Posterior vena cava (tissue), 2 donors: ENCODE measurements around the gene CYTH2. TPM values are rescaled to one million over a fixed set of nuclear protein-coding genes. Genes with fewer than 3 reads are reported as not detected.

Experiments used
- DNase-seq: peaks from one replicate; pipeline ENCODE4 v3.0.0-alpha.2; 2020; ENCODE audit warnings: low spot score
- intact Hi-C, 2 donors: fragments of 100-400 bp; cut with DNase I; formaldehyde crosslinking; loops; one replicate each; pipeline versions ENCODE4 v1.14.1 to v1.14.2; 2022 to 2023
- long read RNA-seq, 2 donors: library from polyadenylated mRNA; unstranded; transcript quantifications; one replicate each; pipeline ENCODE4 v2.0.0, GENCODE V29; 2020 to 2021
- total RNA-seq, 2 donors: library from RNA; stranded (reverse); fragmentation: NEBNext Ultra II Directional; extraction: Animal tissue kit (Norgen Biotek cat#: 25700); gene quantifications; one replicate each; pipeline ENCODE4 v1.2.1, GENCODE V29; 2021
- donor health status: DM: yes; HTN: yes; CAD: no.
- donor health status: DM: yes; HTN: yes; CAD: no.

The CYTH2 gene
- 10 to 100 TPM; 34.1 to 49.2 TPM for total RNA-seq
- long read RNA-seq, donor 1, full-length matches to known transcripts, result 9 of 18 reads
- long read RNA-seq, donor 1, partial matches to known transcripts, result 9 of 18 reads
- long read RNA-seq, donor 1, other reads (novel, unspliced or antisense), result 0 of 18 reads
- long read RNA-seq, donor 2, full-length matches to known transcripts, result 158 of 174 reads
- long read RNA-seq, donor 2, partial matches to known transcripts, result 14 of 174 reads
- long read RNA-seq, donor 2, other reads (novel, unspliced or antisense), result 2 of 174 reads

GRCh38 chr19:48469289-48469881, at the start of gene CYTH2:
Gene CYTH2 (plus strand): TSS chr19:48469369. CDS start chr19:48469508, 139 bp downstream.
- intact Hi-C loops, result no loop called here
- DNase-seq, result peak; percentile 96

GRCh38 chr19:48421548-48421947, 47.6 kb upstream of the CYTH2 start:
- intact Hi-C loops, result no loop called here
- no peak for DNase-seq

DNA sequence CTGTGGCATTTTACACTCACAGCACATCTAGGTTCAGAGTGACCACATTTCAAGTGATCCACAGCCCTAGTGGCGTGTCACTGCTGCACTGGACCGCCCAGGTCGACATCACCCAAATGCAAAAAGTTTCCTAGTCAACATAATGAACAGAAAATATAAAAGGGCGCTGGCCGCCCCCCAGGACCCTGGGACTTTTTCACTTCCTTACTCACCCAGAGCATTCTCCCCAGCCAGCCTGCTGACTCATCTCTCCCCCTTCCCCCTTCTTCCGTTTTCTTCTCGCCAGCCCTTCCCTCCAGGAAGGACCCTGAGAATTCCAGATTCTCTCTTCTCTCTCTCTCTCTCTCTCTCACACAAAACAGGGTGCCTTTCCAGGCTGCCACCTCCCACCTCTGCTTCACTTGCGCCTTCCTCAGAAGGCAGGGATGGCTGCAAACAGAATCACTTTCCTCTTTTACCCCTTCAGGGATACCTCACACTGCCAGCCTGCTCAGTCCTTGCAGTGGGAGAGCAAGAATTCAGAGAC, 44.4 kb upstream of the CYTH2 start:
- intact Hi-C loops, result loop anchor here in 1 of 2 donors (1.0 kb wide), 1 partner anchor 42 kb away; no protein-coding TSS in a partner anchor
- no peak for DNase-seq

DNA sequence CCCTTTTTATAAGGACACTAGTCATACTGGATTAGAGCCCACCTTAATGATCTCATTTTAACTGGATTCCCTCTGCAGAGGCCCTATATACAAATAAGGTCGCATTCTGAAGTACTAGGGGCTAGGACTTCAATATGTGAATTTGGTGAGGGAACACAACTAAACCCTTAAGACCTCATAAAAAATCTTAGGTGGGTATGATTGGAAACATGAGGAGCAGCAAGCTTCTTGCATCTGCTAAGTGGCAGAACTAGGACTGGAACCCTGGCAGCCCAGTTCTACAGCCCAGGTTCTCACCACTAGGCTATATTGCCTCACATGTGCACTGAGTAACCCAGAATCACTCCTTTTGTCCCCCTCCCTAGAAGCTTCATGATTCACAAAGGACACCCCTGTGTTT, 40.5 kb upstream of the CYTH2 start:
- DNase-seq, result no peak
- intact Hi-C loops, result no loop called here

DNA sequence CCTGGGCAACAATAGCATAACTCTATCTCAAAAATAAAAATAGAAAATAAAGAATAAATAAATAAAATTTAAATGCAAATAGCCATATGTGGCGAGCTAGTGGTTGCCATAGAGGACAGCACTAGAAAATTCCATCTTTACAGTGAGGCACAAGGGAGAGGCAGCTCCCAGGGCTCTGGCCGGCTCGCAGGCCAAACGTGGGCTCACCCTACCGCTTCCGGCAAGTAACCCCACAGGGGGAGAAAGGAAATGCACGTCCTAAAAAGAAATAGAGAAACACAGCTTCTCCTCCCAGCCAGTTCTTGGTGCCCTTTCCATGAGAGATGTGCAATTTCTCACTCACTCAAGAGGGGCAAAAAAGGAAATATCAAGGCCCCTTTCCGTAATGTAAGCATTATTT, 35.8 kb upstream of the CYTH2 start:
- DNase-seq, result no peak
- intact Hi-C loops, result no loop called here

GRCh38 chr19:48436586-48436985, 32.6 kb upstream of the CYTH2 start:
- DNase-seq, result no peak
- intact Hi-C loops, result loop anchor here in 1 of 2 donors (5.0 kb wide), 1 partner anchor 1361 kb away; no protein-coding TSS in a partner anchor

DNA sequence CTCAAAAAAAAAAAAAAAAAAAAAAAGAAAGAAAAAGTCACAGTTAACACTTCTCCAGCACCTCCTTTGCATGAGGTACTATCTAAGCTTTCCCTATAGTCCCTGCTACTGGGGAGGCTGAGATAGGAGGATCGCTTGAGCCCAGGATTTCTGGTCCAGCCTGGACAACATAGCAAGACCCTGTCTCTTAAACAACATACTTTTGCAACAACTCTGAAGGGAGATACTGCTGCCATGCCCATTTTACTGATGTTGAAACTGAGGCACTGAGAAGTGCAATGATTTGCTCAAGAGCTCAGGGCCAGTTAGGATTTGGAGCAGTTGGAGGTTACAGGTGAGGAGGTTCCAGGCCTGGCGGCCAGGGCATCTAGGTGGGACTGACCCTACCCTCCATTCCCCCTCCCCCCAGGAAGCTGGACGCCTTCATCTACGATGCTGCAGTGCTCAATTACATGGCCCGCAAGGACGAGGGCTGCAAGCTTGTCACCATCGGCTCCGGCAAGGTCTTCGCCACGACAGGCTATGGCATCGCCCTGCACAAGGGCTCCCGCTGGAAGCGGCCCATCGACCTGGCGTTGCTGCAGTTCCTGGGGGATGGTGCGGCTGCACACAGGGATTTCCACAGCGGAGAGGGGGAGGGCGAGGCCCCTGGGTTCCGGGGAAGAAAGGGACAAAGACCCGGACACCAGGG, 27.7 kb upstream of the CYTH2 start:
- intact Hi-C loops, result no loop called here
- no peak for DNase-seq

DNA sequence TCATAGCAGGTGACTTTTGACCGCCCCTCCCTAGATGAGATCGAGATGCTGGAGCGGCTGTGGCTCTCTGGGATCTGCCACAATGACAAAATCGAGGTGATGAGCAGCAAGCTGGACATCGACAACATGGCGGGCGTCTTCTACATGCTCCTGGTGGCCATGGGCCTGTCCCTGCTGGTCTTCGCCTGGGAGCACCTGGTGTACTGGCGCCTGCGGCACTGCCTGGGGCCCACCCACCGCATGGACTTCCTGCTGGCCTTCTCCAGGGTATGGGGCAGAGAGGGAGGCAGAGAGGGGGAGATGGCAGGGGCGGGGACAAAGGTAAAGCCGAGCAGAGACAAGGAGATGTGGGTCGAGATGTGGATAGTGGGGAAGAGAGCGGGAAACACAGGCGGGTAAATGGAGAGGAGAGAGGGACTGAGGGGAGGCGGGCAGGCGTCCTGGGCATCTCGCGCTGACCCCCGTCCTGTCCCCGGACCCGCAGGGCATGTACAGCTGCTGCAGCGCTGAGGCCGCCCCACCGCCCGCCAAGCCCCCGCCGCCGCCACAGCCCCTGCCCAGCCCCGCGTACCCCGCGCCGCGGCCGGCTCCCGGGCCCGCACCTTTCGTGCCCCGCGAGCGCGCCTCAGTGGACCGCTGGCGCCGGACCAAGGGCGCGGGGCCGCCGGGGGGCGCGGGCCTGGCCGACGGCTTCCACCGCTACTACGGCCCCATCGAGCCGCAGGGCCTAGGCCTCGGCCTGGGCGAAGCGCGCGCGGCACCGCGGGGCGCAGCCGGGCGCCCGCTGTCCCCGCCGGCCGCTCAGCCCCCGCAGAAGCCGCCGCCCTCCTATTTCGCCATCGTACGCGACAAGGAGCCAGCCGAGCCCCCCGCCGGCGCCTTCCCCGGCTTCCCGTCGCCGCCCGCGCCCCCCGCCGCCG, 26.8 kb upstream of the CYTH2 start:
- intact Hi-C loops, result no loop called here

GRCh38 chr19:48443256-48443655, 25.9 kb upstream of the CYTH2 start:
- intact Hi-C loops, result no loop called here
- no peak for DNase-seq

More for the DNA sequence above, 26.8 kb upstream of the CYTH2 start:
- DNase-seq, result no peak

GRCh38 chr19:48443731-48444128, 25.4 kb upstream of the CYTH2 start:
- DNase-seq, result no peak
- intact Hi-C loops, result no loop called here

DNA sequence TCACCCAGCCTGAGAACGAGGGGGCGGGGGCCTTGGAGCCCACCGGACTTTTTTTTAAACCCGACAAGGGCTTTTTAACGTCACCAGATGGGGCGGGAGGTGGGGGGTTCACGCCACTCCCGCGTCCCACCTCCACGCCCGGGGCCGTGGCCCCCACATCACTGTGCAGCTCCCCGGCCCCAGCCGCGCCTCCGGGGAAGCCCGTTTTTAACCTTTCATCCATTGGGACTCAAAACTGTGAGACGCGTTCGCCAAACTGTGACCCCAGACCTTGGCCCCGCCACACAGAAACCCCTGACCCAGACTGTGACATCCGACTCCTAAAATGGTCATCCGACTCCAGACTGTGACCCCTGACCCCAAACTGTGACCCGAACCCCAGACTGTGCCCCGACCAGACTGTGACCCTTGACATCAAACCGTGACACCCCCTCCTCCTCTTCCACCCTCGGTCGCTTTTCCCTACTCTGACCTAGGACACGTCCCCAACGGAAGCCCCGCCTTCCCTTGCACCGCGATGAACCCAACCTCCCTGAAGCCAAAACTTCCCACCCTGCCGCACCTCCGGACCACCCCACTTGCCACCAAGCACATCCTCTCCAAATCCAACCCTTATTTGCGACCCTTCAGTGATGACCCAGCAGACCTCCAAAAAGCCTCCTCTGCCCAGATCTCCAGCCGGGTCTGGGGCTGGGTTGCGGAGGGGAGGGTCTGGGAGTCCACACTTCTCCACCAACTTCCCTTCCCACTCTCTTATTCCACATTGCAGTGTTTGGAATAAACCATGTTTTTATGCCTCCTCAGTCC, 24.8 kb upstream of the CYTH2 start:
- no peak for DNase-seq
- intact Hi-C loops, result no loop called here

GRCh38 chr19:48444936-48445200, 24.3 kb upstream of the CYTH2 start:
- intact Hi-C loops, result no loop called here
- no peak for DNase-seq

DNA sequence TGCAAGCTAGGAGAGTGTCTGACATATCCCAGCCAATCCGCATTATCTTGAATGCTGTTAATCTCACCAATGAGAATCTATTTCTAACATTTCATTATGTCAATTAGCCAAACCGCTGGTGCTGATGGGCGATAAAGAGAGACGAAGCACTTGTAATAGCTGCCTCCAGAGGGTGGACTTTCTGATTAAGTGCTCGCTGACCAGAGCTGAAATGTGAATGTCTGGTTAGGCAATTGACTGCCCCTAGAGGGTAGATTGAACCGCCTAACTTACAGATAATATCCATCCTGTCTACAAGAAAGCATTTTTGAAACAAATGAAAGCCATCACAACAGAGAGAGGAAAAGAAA, 23.9 kb upstream of the CYTH2 start:
- intact Hi-C loops, result no loop called here
- DNase-seq, result no peak

DNA sequence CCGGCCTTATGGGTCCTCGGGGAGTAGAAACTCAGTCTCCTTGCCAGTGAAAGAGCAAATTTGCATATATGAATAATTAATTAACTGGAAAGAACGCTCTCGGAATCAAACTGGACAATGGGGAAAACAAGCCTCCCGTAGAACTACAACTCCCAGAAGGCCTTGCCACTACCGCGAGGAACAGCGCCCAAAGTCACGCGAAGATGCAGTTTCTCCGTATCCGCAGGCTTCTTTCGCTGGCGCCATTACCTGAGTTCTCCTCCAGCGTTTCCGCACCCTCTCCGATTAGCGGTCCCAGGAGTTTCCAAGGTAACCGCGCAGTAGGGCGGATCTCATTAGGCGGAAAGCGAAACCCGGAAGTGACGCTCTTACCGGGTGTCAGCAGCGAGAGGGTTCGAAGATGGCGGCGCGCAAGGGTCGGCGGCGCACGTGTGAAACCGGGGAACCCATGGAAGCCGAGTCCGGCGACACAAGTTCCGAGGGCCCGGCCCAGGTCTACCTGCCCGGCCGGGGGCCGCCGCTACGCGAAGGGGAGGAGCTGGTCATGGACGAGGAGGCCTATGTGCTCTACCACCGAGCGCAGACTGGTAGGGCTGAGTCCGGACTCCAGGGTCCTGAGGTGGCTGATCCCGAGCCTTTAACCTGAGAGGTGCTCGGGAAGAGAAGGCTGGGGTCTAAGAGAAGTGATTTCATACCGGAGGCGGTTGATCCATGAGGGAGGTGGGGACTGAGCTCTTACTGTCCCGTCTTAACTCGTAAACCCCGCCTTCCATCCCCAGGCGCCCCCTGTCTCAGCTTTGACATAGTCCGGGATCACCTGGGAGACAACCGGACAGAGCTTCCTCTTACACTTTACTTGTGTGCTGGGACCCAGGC, 23.3 kb upstream of the CYTH2 start, which contains the start of gene GRWD1:
GRWD1 (plus strand) TSS at position 378 of the 876 bp plus-strand sequence; CDS start at position 401, 23 bp downstream.
- intact Hi-C loops, result no loop called here
- peak; percentile 96 for DNase-seq

- intact Hi-C loops, result no loop called here
- no peak for DNase-seq
Measured at GRCh38 chr19:48446579-48446978, 22.6 kb upstream of the CYTH2 start.

DNA sequence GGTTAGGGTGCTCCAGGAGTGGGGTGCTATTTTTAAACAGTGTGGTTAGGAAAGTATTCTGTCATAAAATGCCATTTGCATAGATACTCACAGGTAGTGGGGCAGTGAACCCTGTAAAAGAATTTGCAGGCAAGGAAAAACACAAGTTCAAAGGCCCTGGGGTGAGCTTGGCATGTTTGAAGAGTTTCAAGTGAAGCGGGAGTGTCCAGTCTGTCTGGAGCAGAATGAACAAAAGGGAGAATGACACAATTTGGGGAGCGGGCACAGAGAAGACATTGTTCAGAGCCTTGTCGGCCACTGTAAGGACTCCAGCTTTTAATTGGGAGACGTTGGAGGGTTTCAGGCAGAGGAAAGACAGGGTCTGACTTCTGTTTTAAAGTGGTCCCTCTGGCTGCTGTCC, 20.6 kb upstream of the CYTH2 start:
- intact Hi-C loops, result no loop called here
- DNase-seq, result no peak

DNA sequence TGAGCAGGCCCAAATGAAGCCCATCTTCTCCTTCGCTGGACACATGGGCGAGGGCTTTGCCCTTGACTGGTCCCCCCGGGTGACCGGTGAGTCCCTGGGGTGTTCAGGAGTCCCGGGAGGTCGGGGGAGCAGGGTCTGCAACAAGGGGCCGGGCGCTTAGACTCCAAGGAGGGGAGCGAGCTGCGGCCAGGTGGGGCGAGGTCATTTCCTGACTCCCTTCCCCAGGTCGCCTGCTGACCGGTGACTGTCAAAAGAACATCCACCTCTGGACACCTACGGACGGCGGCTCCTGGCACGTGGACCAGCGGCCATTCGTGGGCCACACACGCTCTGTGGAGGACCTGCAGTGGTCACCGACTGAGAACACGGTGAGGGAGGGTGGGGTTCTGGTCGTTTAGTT, 18.7 kb upstream of the CYTH2 start:
- intact Hi-C loops, result no loop called here
- no peak for DNase-seq

DNA sequence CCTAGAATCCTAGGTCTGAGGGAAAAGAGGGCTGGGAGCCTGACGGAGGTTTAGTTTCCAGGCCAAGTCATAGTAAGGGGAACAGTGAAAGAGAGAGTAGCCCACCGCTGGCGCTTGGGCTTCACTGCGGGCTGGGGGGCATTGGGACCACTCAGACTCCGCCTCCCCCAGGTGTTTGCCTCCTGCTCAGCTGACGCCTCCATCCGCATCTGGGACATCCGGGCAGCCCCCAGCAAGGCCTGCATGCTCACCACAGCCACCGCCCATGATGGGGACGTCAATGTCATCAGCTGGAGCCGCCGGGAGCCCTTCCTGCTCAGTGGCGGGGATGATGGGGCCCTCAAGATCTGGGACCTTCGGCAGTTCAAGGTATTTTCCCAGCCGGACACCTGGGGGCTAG, 18.3 kb upstream of the CYTH2 start:
- no peak for DNase-seq
- intact Hi-C loops, result no loop called here
